DMS153 treated with DMSO at 0.1 percent for 48 hours (cell line): ENCODE measurements around the gene LCN12.
A peak's percentile ranks its signal among the peaks of the same experiment; 100 is the strongest.

ENCODE experiments used
- DNase-seq: peaks from one replicate; lab custom pipeline; 2025; ENCODE audit not compliant: unreplicated experiment; lab: John Stamatoyannopoulos, UW

Gene LCN12

DNA sequence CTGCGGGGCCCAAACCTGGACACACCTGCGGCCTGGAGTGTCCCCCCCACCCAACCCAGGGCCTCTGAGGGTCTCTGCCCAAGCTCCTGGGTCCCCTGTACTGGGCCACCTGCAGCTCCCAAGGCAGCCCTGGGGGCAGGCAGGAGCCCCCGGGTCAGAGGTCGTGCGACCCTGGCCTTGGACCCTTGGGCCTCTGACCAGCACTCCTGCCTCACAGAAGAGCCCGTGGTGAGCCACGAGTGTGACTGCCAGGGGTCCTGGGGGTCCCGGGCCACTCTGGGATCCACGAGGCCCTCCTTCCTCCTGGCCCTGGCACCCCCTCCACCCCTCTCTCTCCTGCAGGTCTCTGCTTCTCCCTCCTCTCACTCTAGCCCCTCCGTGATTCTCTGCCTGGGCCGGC is 20.3 kb downstream of the LCN12 start:
- no peak for DNase-seq

DNA sequence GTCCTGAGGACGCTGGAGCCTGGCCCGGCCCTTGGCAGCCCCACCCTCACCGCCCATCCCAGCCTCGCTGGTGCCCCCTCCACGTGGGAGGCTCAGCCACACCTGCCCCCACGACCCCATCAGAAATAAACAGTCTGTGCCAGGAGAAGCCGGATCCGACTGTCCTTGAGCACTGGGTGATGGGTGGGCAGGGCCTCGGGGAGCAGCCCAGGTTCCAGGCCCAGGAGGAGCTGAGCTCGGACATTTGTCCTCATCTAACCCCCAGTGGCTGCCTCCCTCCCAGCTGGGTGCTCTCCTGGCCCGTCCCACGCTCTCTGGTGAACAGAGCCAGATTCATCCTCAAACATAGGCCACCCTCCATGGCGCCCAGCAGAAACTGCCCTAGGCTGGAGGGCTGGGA is 20.7 kb downstream of the LCN12 start:
- DNase-seq: no peak

DNA sequence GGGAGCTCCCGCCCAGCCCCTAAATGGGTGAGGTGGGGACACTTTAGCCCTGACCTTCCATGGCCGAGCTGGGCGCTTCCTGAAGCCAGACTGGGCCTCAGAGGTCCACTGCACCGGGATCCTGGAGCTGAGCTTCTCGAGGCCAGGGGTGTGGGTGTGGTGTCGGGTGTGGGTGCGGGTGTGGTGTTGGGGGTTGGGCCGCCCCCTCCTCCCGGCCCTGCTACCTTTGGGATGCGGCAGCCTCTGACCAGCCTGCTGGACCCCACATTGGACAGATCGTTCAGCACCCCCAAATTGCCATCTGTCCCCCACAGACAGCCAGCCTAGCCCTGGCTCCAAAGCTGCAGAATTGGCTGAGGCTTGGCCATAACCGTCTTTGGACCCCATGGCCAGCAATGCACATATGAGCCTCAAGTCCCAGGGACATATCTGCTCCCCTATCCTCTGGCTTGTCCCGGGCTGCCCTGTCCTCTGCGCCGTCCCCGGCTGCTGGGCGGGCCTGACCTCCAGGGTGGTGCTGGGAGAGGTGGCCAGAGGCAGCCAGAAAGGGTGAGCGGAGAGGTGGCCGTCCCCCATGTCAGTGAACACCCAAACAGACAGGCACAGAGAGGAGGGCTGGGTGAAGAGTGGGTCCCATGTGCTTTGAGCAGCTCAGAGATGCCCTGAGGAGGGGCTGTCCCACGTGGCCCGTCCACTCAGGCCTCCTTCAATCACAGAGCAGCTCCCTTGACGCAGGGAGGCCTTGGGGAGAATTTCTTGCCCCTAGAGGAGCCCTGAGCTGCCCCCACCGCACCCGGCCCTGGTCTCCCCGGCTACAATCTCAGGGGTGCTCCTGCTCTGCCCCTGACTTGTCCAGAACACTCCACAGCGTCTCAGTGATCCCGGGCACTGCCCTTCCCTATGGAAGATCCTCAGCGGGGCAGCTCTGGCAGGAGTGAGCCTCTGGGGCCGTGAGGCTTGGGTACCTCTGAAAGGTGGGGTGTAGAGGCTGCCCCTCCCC is 21.8 kb downstream of the LCN12 start:
- no peak for DNase-seq

DNA sequence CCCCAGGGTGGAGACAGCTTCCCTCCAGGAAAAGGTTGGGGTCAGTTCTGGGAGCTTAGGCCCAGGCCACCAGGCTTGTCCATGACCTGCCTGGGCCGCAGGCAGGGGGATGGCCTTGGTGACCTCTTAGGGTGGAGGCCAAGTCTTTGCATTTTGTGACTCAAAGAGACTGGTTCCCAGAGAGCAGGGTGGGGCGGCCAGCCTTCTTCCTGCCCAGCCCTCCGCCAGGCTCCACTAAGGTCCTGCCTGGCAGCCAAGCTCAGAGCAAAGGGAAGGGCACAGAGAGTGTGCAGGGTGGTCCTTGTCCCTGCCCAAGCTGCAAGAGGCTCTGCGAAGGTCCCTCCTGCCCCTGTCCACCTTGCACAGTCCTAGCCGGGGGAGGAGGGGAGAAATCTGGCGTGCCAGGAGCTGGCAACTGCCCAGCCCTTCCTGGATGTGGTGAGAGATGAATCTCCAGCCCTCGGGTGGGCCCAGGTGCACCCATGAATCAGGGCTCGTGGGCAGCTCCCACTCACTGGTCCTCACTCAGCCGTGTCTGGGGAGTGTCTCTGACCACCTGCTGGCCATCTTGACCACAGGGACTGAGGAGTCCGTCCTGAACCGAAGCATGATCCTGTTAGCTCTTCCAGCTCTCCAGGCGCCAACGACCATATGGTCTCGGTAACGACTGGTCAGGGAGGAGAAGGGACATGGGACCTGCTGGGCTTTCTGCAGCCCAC is 22.9 kb downstream of the LCN12 start:
- no peak for DNase-seq

DNA sequence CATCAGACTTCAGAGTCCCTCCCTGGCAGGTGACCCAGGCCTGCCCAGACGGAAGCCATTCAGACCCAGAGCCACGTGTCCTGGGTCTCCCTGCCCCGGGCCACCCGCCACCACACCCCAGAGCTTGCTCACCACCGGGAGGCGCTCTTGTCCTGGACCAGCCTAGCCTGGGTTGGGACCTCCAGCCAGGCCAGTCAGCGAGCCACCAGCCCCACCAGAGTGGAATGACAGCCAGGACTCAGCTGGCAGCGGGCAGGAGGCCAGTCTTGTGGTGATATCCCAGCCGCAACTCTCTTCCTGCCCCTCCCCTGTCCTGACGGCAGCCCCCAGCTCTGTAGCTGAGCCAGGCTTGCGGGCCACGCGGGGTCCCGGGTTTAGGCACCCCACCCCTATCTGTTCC is 23.6 kb downstream of the LCN12 start:
- no peak for DNase-seq

DNA sequence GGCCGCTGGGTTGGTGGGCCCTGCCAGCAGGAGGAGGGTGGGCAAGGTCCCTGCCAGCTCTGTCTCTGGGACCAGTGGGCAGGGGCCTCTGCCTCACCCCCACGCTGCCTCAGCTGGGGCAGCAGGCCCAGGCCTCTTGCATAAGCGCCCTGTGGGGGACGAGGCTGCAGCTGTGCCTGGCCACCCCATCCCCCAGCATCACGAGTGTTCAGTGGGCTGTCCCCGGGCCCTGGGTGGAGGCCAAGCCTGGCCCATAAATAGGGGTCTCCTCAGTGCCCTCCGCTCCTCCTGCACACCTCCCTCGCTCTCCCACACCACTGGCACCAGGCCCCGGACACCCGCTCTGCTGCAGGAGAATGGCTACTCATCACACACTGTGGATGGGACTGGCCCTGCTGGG is 25.1 kb downstream of the LCN12 start, which contains the start of gene PTGDS:
PTGDS (plus strand) TSS at position 282 of the 400 bp plus-strand sequence; CDS start at position 357, 75 bp downstream.
- DNase-seq: no peak

DNA sequence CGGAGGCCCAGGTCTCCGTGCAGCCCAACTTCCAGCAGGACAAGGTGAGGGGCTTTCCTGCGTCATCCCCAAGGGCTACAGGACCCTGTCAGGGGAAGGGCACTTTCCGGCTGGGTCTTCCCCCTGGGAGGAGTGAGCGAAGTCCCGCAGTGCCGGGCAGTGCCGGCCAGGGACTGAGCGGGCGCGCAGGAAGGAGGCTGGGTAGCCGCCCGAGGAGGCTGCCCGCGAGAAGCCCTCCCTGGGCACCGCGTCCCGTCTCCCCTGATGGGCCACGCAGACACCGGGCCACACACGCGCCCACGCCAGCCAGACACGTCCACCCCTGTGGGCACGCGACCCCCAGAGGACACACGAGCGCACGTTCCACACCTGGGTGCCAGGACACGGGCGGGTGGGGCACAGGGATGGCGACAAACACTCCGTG is 25.6 kb downstream of the LCN12 start:
- DNase-seq: no peak

DNA sequence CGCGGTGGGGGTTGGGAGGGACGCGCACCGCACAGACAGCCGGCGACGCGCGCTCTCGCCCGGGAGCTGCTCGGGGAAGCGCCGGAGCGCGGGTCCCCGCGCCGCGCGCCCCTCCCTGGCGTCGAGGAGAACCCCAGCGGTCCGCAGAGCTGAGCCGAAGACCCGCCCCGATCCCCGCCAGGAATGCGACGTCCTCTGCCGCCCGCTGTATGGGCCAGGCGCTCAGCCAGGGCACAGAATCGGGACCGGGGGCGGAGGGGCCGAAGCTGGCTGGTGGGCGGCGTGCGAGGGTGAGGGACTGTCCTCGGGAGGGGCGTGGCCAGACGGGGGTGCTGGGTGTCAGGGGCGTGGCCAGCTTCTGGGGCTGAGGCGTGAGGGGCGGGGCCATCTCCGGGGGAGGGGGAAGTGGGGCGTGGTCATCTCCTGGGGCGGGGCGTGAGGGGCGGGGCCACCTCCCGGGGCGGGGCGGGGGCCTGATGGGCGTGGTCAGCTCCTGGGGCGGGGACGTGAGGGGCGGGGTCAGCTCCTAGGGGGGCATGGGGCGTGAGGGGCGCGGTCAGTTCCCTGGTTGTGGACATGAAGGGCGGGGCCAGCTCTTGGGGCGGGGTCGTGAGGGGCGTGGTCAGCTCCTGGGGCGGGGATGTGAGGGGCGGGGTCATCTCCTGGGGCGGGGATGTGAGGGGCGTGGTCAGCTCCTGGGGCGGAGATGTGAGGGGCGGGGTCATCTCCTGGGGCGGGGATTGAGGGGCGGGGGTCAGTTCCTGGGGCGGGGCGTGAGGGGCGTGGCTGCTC is 26.2 kb downstream of the LCN12 start:
- DNase-seq: peak; percentile 24

DNA sequence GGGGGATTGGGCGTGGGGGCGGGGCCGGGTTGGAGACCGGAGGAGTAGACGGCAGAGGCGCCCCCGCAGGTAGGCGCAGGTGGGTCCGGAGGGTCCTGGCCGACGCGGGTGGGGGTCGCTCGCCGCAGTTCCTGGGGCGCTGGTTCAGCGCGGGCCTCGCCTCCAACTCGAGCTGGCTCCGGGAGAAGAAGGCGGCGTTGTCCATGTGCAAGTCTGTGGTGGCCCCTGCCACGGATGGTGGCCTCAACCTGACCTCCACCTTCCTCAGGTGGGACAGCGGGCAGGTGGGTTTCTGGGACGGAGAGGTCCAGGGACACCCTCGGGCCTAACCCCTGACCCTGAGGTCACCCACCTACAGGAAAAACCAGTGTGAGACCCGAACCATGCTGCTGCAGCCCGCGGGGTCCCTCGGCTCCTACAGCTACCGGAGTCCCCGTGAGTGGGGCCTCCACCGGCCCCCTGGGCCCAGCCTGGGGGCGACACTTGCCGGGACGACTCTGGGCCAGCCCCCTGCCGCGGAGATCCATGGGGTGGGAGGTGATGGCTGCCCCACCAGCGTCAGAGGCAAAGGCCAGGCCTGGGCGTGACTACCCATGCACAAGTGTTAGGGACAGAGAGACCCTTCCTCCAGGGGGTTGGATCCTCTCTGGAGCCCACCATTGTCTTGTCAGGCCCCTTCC is 26.9 kb downstream of the LCN12 start:
- no peak for DNase-seq

DNA sequence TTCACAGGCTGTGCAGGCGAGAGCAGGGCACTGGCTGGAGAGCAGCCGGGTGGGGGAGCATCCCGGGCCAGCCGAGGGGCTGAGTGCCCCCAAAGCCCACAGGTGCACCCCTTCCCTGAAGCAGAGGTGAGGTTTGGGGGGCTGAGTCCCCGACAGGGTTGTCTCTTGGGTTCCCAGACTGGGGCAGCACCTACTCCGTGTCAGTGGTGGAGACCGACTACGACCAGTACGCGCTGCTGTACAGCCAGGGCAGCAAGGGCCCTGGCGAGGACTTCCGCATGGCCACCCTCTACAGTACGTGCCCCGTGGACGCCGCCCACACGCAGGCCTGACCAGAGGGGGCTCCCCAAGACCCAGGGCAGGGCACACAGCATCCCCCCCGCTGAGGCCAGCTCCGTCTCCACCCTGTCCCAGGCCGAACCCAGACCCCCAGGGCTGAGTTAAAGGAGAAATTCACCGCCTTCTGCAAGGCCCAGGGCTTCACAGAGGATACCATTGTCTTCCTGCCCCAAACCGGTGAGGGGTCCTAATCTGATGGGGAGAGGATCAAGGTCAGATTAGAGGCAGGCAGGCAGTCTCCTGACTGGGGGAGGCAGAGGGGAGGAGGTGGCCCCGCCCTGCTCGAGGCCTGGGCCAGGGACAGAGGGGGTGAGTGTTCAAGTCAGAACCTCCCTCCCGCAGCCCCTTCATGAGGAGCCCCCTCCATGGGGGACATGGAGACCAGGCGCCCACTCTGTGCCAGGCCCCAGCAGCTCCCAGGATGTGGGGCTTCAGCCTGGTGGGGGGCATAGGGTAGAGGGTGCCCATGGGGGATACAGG is 27.9 kb downstream of the LCN12 start:
- no peak for DNase-seq

DNA sequence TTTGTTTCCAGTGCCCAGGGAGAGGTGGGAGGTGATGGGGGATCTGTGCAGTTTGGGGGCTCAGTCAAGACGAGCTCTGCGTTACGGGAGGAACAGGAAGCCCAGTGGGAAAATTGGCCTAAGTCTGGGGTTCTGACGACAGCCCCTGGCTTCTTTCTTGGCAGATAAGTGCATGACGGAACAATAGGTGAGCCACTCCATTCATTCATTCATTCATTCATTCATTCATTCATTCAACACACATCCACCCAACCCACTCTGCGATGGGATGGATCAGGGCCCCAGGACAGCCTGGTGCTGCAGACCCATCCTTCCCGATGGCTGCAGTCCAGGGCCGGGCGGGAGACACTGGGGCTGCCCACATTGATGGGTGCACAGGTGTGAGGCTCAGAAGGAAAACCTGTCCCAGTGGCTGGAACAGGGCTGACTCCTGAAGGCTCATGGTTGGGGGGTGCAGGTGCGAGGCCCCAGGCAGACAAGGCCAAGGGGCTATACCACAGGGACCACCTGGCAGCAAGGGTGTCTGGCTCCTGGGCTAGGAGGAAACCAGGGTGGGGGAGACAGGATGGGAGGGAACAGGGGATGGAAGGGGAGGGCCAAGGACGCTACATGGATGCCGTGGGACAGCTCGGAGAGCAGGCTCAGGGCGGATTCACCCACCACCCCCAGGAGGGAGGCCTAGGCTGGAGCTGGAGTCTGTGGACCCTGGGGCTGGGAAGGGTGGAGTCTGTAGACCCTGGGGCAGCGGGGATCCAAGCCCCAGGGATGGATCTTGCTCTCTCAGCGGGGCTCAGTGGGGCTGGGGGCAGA is 28.8 kb downstream of the LCN12 start:
- DNase-seq: no peak

DNA sequence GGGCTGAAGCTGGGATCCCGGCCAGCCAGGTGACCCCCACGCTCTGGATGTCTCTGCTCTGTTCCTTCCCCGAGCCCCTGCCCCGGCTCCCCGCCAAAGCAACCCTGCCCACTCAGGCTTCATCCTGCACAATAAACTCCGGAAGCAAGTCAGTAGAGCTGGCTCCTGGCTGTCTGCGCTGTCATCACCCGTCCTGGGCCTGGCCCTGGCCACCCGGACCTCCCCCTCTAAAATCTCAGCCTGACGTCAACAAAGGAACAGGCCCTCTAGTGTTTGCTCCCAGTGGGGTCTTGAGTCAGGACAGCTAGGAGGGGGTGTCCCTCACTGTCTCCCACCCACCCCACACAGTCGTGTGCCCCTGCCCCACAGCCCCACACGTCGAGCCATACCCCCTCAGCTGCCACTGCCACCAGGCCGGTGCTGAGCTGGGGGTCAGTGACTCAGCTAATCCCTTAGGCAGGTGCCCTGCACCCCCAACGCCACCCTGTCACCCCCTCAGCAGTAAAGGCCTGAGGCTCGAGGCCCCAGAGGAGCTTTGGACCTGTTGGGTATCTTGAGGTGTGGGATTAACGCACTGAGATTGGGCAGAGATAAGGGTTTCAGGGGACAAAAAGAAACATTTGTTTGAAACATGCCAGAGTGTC is 29.6 kb downstream of the LCN12 start:
- DNase-seq: no peak

DNA sequence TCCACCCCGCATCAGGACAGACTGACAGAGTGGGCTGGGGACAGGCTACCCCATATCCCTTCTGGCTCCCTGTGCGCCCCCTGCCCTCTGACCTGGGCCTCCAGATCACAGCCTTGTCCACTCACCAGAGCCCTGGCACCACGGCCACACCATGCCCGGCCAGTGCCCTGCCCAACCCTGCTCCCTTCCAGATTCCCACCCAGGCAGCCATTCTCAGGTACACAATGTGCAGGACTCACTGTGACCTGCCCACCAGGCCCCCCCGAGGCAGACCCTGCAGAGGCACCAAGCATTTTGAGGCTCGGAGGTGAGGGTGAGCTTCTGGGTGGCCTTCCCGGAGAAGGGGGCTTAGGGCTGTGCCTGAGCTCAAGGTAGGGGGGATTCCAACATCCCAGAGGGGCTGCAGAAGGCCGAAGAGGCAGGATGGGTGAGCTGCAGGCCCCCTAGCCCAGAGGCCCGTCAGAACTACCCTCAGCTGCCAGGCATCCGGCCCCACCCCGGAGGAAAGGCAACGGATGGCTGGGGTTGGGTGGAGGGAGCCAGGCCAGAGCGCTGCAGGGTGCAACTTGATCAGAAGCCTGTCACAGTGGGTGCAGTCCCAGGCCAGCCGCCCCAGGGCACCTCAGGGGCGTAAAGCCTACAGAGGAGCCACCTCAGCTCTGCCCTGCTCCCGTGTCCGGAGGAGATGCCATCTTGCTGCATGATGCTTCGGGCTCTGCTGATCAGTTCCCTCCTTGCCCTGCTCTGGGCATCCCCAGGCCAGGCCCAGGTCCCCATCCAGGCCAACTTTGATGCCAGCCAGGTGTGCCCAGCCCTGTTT is 30.4 kb downstream of the LCN12 start, which contains the start of gene LCNL1:
LCNL1 (plus strand) TSS at position 762 of the 820 bp plus-strand sequence. CDS start 594 bp downstream, outside the sequence.
- DNase-seq: no peak

DNA sequence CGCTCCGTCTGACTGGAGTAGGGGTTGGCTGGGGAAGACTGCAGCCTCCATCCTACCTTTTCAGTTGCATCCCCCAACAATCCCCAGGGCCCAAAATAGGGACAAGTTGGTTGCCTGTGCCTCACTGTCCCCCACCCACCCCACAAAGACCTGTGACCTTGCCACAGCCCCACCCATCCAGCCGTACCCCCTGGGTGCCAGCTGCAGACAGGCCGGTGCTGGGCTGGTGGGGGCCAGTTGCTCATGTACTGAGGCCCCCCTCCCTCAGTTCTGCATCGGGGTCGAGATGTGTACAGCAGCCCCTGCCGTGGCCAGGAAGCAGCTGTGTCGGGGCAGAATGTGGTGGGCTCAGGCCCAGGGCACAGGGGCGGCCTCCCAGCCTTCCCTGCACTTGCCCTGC is 31.1 kb downstream of the LCN12 start:
- no peak for DNase-seq

DNA sequence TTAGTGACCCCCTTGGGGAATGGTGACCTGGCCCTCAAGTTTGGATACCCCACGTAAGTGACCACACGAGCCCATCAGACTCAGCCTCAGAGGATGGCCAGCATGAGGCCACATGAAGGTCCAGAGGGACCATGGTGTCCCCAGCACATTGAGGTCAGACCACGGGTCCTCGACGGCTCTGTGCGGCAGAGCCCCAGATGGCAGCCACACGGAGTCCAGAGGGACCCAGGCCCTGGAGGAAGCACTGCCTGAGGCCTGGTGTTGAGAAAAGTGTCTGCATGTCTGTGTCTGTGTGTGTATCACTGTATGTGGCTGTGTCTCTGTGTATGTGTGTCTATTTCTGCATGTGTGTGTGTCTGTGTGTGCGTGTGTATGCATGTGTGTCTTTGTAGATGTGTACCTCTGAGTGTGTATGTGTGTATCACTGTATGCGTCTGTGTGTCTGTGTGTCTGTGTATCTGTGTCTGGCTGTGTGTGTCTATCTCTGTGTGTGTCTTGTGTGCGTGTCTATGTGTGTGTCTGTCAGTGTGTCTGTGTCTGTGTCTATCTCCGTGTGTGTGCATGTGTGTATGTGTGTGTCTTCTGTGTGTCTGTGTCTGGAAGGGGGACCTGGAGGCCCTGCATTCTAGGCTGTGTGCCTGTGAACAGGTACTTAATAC is 31.7 kb downstream of the LCN12 start:
- DNase-seq: no peak

DNA sequence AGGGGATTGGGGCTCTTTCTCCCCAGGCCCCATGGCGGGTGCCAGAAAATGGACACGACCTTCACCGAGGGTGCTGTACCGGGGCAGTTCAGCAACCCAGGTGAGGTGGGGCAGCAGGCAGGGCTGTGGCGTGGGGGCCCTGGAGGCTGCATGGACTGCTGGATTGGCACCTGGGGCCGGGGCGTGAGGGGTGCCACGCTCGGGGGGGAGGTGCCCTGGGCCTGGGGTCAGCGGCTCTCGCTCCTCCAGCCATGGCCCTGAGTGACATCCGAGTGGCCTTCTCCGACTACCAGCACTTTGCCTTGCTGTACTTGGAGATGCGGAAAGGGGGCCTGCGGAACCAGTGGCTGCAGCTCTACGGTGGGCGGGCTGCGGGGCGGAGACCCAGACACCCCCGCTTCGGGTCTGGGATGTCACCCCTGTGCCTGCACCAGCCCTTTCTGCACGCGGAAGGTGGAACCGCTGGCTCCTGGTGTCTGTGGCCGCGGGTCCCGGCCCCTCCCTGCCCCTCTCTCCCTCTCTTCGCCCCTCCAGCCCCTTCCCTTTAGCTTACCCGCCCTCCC is 32.5 kb downstream of the LCN12 start:
- no peak for DNase-seq
